ENCODE data around the gene NRN1. TPM values are rescaled to one million over a fixed set of nuclear protein-coding genes. Genes with fewer than 3 reads are reported as not detected.
"Not testable (repeated sequence)": the region's sequence is repeated elsewhere in the genome, so short reads cannot be mapped to it uniquely, and the experiment has no call there.

Gene NRN1
- total RNA-seq, 3 donors from 2014 or later (not counting 1 experiment from before 2014, with no cell fraction given): not detected

DNA sequence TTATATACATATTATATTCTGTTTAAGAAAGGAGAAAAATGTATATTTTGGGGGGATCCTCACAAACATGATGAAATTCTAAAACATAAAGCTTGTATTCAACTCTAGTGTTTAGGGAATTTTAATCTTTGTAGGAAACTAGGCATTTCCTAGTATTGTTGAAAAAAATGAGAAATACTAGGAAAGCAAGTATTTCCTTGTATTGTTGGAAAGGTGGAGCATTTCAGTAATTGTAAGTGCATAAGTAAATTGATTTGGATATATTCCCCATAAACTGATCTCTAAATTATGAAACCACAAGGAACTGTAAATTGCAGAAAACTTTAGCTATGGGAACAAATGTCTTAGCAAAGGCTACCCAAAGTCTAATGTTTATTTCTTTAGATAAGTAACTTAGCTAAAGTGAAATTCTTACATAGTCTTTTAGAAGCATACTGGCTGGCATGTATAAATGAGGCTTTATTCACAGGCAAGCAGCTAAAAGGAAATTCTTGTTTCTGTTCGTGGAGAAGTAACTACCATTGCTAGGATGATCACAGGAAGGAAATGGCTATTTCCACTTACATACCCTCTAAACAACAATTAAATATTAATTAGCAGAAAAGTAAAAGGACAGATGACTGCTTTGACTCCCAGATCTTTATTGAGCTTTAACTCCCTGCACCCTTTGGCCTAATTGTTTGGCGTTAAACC lies 19.9 kb upstream of the NRN1 start:
- Mint-ChIP-seq H3K9me3 (no peaks in the 10 kb centered on the region), H3K4me1 (no peaks in the 10 kb centered on the region), H3K27me3 (ENCODE audit: low read depth in 2 of 2) (peaks cover 51 to 52% of the 10 kb centered on the region in 2 donors), H3K36me3 (no peaks in the 10 kb centered on the region), H3K4me3 (no peak overlapping the region), H3K27ac (no peak overlapping the region)
- WGBS (ENCODE audit: insufficient coverage): 100% methylated on average over 1 of the region's 2 CpGs
- ATAC-seq (no peak), DNase-seq (no peak)
- intact Hi-C loops (cut with micrococcal nuclease): no loop called here
- Histone ChIP-seq H3K9me3 (ENCODE audit: control insufficient read depth, insufficient read depth, low read length) (no peaks in the 10 kb centered on the region), H3K27ac (ENCODE audit: low read length) (no peak overlapping the region), H3K4me1 (ENCODE audit: control insufficient read depth, insufficient read depth, low read length) (no peaks in the 10 kb centered on the region), H3K4me3 (ENCODE audit: low read length) (no peak overlapping the region), H3K36me3 (ENCODE audit: control insufficient read depth, insufficient read depth, low read length) (no peaks in the 10 kb centered on the region), H3K27me3 (ENCODE audit: control insufficient read depth, insufficient read depth, low read length) (no peaks in the 10 kb centered on the region)
- no peak for TF ChIP-seq CTCF (IDR thresholded peaks at IDR 0.05)

DNA sequence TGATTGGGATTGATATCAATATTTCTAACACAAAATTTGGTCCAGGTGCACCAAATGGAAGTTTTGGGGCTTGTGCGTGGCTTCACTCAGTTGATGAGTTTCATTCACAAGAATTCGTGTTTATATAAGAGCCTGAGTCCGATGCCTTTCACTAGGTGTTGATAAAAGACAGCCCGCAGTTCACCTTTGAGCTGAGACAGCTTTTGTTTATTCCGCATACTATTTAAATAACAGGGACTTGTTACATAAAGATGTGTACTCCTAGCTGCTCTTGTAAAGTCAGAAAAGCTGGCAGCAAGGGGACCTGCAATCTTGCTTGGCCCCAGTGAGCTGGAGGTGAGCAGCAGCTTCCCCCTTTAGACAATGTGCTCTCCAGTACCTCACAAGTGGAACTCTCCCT lies 19.0 kb upstream of the NRN1 start:
- intact Hi-C loops (cut with micrococcal nuclease): no loop called here
- no peak for DNase-seq
- no peaks in the 10 kb centered on the region for H3K36me3 Mint-ChIP-seq
- no peaks in the 10 kb centered on the region for H3K27me3 ChIP-seq (ENCODE audit: control insufficient read depth, insufficient read depth, low read length)
- no peaks in the 10 kb centered on the region for H3K9me3 Mint-ChIP-seq
- no peak overlapping the region for H3K4me3 Mint-ChIP-seq
- no peaks in the 10 kb centered on the region for H3K9me3 ChIP-seq (ENCODE audit: control insufficient read depth, insufficient read depth, low read length)
- no peak overlapping the region for H3K27ac Mint-ChIP-seq
- H3K36me3 ChIP-seq (ENCODE audit: control insufficient read depth, insufficient read depth, low read length): no peaks in the 10 kb centered on the region
- H3K4me3 ChIP-seq (ENCODE audit: low read length): no peak overlapping the region
- 95% methylated on average over 5 of the region's 5 CpGs for WGBS (ENCODE audit: insufficient coverage)
- no peaks in the 10 kb centered on the region for H3K4me1 Mint-ChIP-seq
- H3K4me1 ChIP-seq (ENCODE audit: control insufficient read depth, insufficient read depth, low read length): no peaks in the 10 kb centered on the region
- no peak overlapping the region for H3K27ac ChIP-seq (ENCODE audit: low read length)
- peaks cover 51 to 58% of the 10 kb centered on the region in 2 donors for H3K27me3 Mint-ChIP-seq (ENCODE audit: low read depth in 2 of 2)
- no peak for TF ChIP-seq CTCF (IDR thresholded peaks at IDR 0.05)
- ATAC-seq: no peak

DNA sequence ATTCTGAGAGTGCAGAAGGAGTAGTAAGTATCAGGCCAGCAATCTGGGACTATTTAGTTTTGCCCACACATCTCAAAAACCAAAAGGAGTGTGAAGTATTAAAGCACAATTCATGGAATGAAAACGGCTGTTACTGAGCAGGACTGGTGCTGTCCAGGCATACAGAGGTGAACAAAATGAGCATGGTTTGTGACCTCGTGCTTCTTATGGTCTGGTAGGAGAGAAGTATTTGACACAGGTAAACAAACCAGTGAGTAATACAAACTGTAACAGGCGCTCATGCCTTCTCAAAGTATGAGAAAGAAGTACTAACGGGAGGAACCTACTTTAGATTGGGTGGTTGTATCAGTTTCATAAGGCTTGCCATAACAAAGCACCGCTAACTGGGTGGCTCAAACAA lies 17.5 kb upstream of the NRN1 start:
- Mint-ChIP-seq H3K9me3 (no peaks in the 10 kb centered on the region), H3K27me3 (ENCODE audit: low read depth in 2 of 2) (peaks cover 48 to 73% of the 10 kb centered on the region in 2 donors)
- intact Hi-C loops (cut with micrococcal nuclease): no loop called here

DNA sequence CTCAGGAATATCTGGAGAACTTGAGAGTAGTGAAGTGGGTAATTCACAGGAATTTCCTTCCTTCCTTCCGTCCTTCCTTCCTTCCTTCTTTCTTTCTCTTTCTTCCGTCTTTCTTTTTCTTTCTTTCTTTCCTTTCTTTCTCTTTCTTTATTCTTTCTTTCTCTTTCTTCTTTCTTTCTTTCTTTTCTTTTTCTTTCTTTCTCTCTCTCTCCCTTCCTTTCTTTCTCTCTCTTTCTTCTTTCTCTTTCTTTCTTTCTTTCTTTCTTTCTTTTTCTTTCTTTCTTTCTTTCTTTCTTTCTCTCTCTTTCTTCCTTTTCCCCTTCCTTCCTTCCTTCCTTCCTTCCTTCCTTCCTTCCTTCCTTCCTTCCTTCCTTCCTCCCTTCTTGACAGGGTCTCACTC lies 16.1 kb upstream of the NRN1 start:
- not testable (repeated sequence) for H3K27me3 ChIP-seq (ENCODE audit: control insufficient read depth, insufficient read depth, low read length); ATAC-seq

More for the DNA sequence above, 17.5 kb upstream of the NRN1 start:
- no peak overlapping the region for H3K27ac ChIP-seq (ENCODE audit: low read length)
- Mint-ChIP-seq H3K4me1 (no peaks in the 10 kb centered on the region), H3K27ac (no peak overlapping the region), H3K36me3 (no peaks in the 10 kb centered on the region), H3K4me3 (no peak overlapping the region)
- H3K9me3 ChIP-seq (ENCODE audit: control insufficient read depth, insufficient read depth, low read length): no peaks in the 10 kb centered on the region
- ATAC-seq (no peak), DNase-seq (no peak)
- no peaks in the 10 kb centered on the region for H3K27me3 ChIP-seq (ENCODE audit: control insufficient read depth, insufficient read depth, low read length)
- H3K36me3 ChIP-seq (ENCODE audit: control insufficient read depth, insufficient read depth, low read length): no peaks in the 10 kb centered on the region
- no peaks in the 10 kb centered on the region for H3K4me1 ChIP-seq (ENCODE audit: control insufficient read depth, insufficient read depth, low read length)
- TF ChIP-seq CTCF (IDR thresholded peaks at IDR 0.05): no peak
- WGBS (ENCODE audit: insufficient coverage): 74% methylated on average over 5 of the region's 5 CpGs
- no peak overlapping the region for H3K4me3 ChIP-seq (ENCODE audit: low read length)

More for the DNA sequence above, 16.1 kb upstream of the NRN1 start:
- H3K4me1 Mint-ChIP-seq; DNase-seq; H3K9me3 Mint-ChIP-seq; H3K36me3 ChIP-seq (ENCODE audit: control insufficient read depth, insufficient read depth, low read length); H3K4me3 ChIP-seq (ENCODE audit: low read length); H3K4me3 Mint-ChIP-seq; H3K36me3 Mint-ChIP-seq; H3K4me1 ChIP-seq (ENCODE audit: control insufficient read depth, insufficient read depth, low read length); intact Hi-C loops (cut with micrococcal nuclease); H3K9me3 ChIP-seq (ENCODE audit: control insufficient read depth, insufficient read depth, low read length); H3K27ac Mint-ChIP-seq; H3K27ac ChIP-seq (ENCODE audit: low read length): not testable (repeated sequence)
- WGBS (ENCODE audit: insufficient coverage): 94% methylated on average over 2 of the region's 2 CpGs
- peaks cover 60 to 87% of the 10 kb centered on the region in 2 donors for H3K27me3 Mint-ChIP-seq (ENCODE audit: low read depth in 2 of 2)

All from natural killer cell (primary cell).